Measurements from ENCODE around the gene LRRK1. TPM values are rescaled to one million over a fixed set of nuclear protein-coding genes. Genes with fewer than 3 reads are reported as not detected.
A peak's percentile ranks its signal among the peaks of the same experiment; 100 is the strongest.

LRRK1 gene
- total and polyA plus RNA-seq, 2 donors (not counting 1 experiment from before 2014, with no cell fraction given), result 19.8 to 53.0 TPM

GRCh38 chr15:101119181-101119580 is 200.0 kb downstream of the LRRK1 start:
- no peak overlapping the region for H2AFZ ChIP-seq (ENCODE audit: insufficient read depth, low read depth, low read length, poor library complexity, severe bottlenecking)
- H3K4me2 ChIP-seq (replicated peaks; ENCODE audit: low read depth, low read length, poor library complexity, severe bottlenecking), result no peak overlapping the region
- Mint-ChIP-seq H3K27me3 (no peaks in the 10 kb centered on the region), H3K4me1 (peaks cover 25% of the 10 kb centered on the region), H3K27ac (peak overlapping the region; percentile 24), H3K9me3 (ENCODE audit: insufficient read depth) (no peaks in the 10 kb centered on the region), H3K4me3 (no peak overlapping the region)
- 100% methylated on average over 1 of the region's 2 CpGs for WGBS (ENCODE audit: insufficient coverage)
- DNase-seq, result no peak
- H3K4me1 ChIP-seq (ENCODE audit: control insufficient read depth in 2 of 2, insufficient read depth in 2 of 2, low read length in 2 of 2), result peaks cover 18 to 24% of the 10 kb centered on the region in 2 donors
- H3K9ac ChIP-seq (ENCODE audit: low read length), result no peak overlapping the region
- no peak overlapping the region for H3K4me3 ChIP-seq (ENCODE audit: control extremely low read depth in 1 of 5, extremely low read depth in 1 of 5, insufficient read depth in 1 of 5, low read depth in 2 of 5, low read length in 4 of 5)
- no peaks in the 10 kb centered on the region for H3K9me3 ChIP-seq (ENCODE audit: control extremely low read depth in 1 of 3, control insufficient read depth in 2 of 3, insufficient read depth in 1 of 3, low read length in 2 of 3)
- TF ChIP-seq EZH2 (IDR thresholded peaks at IDR 0.05; ENCODE audit: borderline replicate concordance, insufficient read depth, low read depth, low read length, poor library complexity, severe bottlenecking) (no peak), CTCF (IDR thresholded peaks at IDR 0.05) (no peak)
- CTCF ChIA-PET, result interaction anchor here (1.1 kb wide), 1 partner anchor 139 kb away, joined by 3 read pairs; no protein-coding TSS in a partner anchor
- H3K36me3 ChIP-seq (replicated peaks in 1 of 2; ENCODE audit: control extremely low read depth in 1 of 2, control insufficient read depth in 1 of 2, extremely low read depth in 1 of 2, insufficient read depth in 2 of 2, low read length in 1 of 2), result no peaks in the 10 kb centered on the region
- no peaks in the 10 kb centered on the region for H4K20me1 ChIP-seq (ENCODE audit: control insufficient read depth, insufficient read depth, low read length, poor library complexity, severe bottlenecking)
- peaks cover 0 to 3% (median 1%) of the 10 kb centered on the region in 4 experiments for H3K27me3 ChIP-seq (replicated peaks in 1 of 4; ENCODE audit: control extremely low read depth in 1 of 4, control insufficient read depth in 3 of 4, insufficient read depth in 4 of 4, low read length in 3 of 4)
- no peak for ATAC-seq (ENCODE audit: low read depth)
- intact Hi-C loops (cut with micrococcal nuclease), result no loop called here
- H3K79me2 ChIP-seq (ENCODE audit: control insufficient read depth, insufficient read depth, low read length), result peaks cover 11% of the 10 kb centered on the region
- no peak overlapping the region for H3K27ac ChIP-seq (ENCODE audit: low read length in 2 of 2)
- POLR2A ChIA-PET, result no interaction called here

Other genes starting within 250 kb of the LRRK1 start
- not detected in 2 replicates for gene ALDH1A3, start 39.5 kb upstream of the LRRK1 start, total RNA-seq
- not detected in 2 replicates for gene ALDH1A3, start 39.5 kb upstream of the LRRK1 start, polyA plus RNA-seq